Stomach (tissue), 9 donors: ENCODE results near the gene FLNA. TPM values are rescaled to one million over a fixed set of nuclear protein-coding genes. Genes with fewer than 3 reads are reported as not detected.

Experiments
- DNase-seq, 2 donors: peaks; one replicate each; pipeline versions ENCODE4 v3.0.0 to v3.0.0-alpha.2; 2013 to 2019
- H3K27ac ChIP-seq, 5 donors: fragments of 200-600 bp in 4 of 5; sonication (generic) in 4 of 5; one replicate each; pipeline ENCODE4 v1.5.1; 2013 to 2019; ENCODE audit warnings: mild to moderate bottlenecking in 1 of 5, moderate library complexity in 1 of 5
- H3K27me3 ChIP-seq, 3 donors: fragments of 200-600 bp; sonication (generic); one replicate each; pipeline ENCODE4 v1.5.1; 2017 to 2019; ENCODE audit warnings: mixed run types in 1 of 3
- H3K36me3 ChIP-seq, 4 donors: fragments of 200-600 bp; sonication (generic); 1 replicate in 3 of 4; 2 replicates in 1 of 4; pipeline ENCODE4 v1.5.1; 2016 to 2019
- H3K4me1 ChIP-seq, 4 donors: fragments of 200-600 bp; sonication (generic); one replicate each; pipeline ENCODE4 v1.5.1; 2016 to 2019
- H3K4me3 ChIP-seq, 4 donors: fragments of 200-600 bp; sonication (generic) in 3 of 4; one replicate each; pipeline ENCODE4 v1.5.1; 2016 to 2019; ENCODE audit warnings: mild to moderate bottlenecking in 1 of 4
- H3K9me3 ChIP-seq, 4 donors: fragments of 200-600 bp; sonication (generic); one replicate each; pipeline ENCODE4 v1.5.1; 2016 to 2019
- CTCF ChIP-seq, 7 experiments: fragments of 450-650 bp in 4 of 7; fragments of 200-600 bp in 3 of 7; sonication (generic) in 3 of 7; IDR thresholded peaks; one replicate each; pipeline ENCODE4 v1.5.1; 2016 to 2019; ENCODE audit warnings: antibody characterized with exemption in 7 of 7, control low read depth in 2 of 7, mild to moderate bottlenecking in 1 of 7
- EP300 ChIP-seq: sonication (generic); formaldehyde crosslinking; IDR thresholded peaks from one replicate; pipeline ENCODE4 v1.6.1; 2017; ENCODE audit warnings: antibody characterized with exemption
- POLR2A ChIP-seq, 4 donors: fragments of 450-650 bp; IDR thresholded peaks; one replicate each; pipeline ENCODE4 v1.6.1; 2016; ENCODE audit warnings: antibody characterized with exemption in 4 of 4, control low read depth in 2 of 4, mild to moderate bottlenecking in 1 of 4, moderate library complexity in 1 of 4
- POLR2AphosphoS5 ChIP-seq, 3 donors: sonication (generic); formaldehyde crosslinking; IDR thresholded peaks; one replicate each; pipeline ENCODE4 v1.6.1; 2016; ENCODE audit warnings: antibody characterized with exemption in 3 of 3
- WGBS, 5 donors: extraction: QIAGEN DNeasy Blood & Tissue Kit in 3 of 5; methylation state at CpG; one replicate each; pipeline versions ENCODE4 v1.1.5 to v1.1.7; 2013 to 2018; 5-methylcytosine and 5-hydroxymethylcytosine counted together
- intact Hi-C: fragments of 100-400 bp; cut with DNase I; formaldehyde crosslinking; loops from one replicate; pipeline ENCODE4 v1.15.1; 2023; ENCODE audit warnings: low total_unique reads
- polyA plus RNA-seq, 3 donors: library from polyadenylated mRNA; stranded (reverse); fragments of 200-250 nt; gene quantifications; one replicate each; pipeline ENCODE4 v1.2.3, GENCODE V29; 2013
- total RNA-seq, 5 donors: library from RNA; depleted of rRNA; stranded (reverse); fragments of >200 nt; gene quantifications; one replicate each; pipeline versions ENCODE4 v1.1.0 to v1.2.3, GENCODE V29; 2014 to 2016
- donor health status: healthy with polysubstance abuse.
- donor health status: Bipolar disorder and iron deficiency.
- donor health status: healthy.

FLNA gene
- total and polyA plus RNA-seq, 8 donors = 89.2 to 3,511 (median 1,483) TPM

- intact Hi-C loops = no loop called here
- WGBS, 5 donors = 73 to 86% (median 83%) methylated on average over 7 to 10 of the region's 10 CpGs
- Histone ChIP-seq H3K27ac (no peak overlapping the region), H3K4me1 (peaks cover 0 to 11% (median 3%) of the 10 kb centered on the region in 4 donors), H3K27me3 (peaks cover 0 to 13% (median 0%) of the 10 kb centered on the region in 3 donors), H3K9me3 (no peaks in the 10 kb centered on the region), H3K4me3 (no peak overlapping the region), H3K36me3 (no peaks in the 10 kb centered on the region)
- no peak for TF ChIP-seq POLR2A (IDR thresholded peaks at IDR 0.05)
- no peak for TF ChIP-seq EP300
- no peak for TF ChIP-seq POLR2AphosphoS5 (IDR thresholded peaks at IDR 0.05)
- no peak for TF ChIP-seq CTCF (IDR thresholded peaks at IDR 0.05)
- no peak for DNase-seq
These were observed 51.5 kb downstream of the FLNA start for GRCh38 chrX:154322890-154323289.

GRCh38 chrX:154321594-154321993 is 52.8 kb downstream of the FLNA start:
- peak in 1 of 2 donors; percentile 27 for DNase-seq
- Histone ChIP-seq H3K9me3 (no peaks in the 10 kb centered on the region), H3K4me1 (peaks cover 0 to 1% (median 0%) of the 10 kb centered on the region in 4 donors), H3K27me3 (peaks cover 0 to 13% (median 0%) of the 10 kb centered on the region in 3 donors), H3K4me3 (no peak overlapping the region), H3K36me3 (no peaks in the 10 kb centered on the region), H3K27ac (no peak overlapping the region)
- no peak for TF ChIP-seq POLR2A (IDR thresholded peaks at IDR 0.05)
- 47 to 59% (median 57%) methylated on average over 6 to 10 of the region's 10 CpGs for WGBS, 5 donors
- intact Hi-C loops = no loop called here

- no peaks in the 10 kb centered on the region for H3K36me3 ChIP-seq
- no peaks in the 10 kb centered on the region for H3K9me3 ChIP-seq
- 73 to 83% (median 76%) methylated on average over 5 to 7 of the region's 7 CpGs for WGBS, 5 donors
- intact Hi-C loops = no loop called here
- no peak for DNase-seq
- H3K4me3 ChIP-seq = no peak overlapping the region
- no peak overlapping the region for H3K27ac ChIP-seq
- H3K4me1 ChIP-seq = no peaks in the 10 kb centered on the region
- TF ChIP-seq POLR2AphosphoS5 (IDR thresholded peaks at IDR 0.05) = no peak
- no peak for TF ChIP-seq EP300
- TF ChIP-seq CTCF (IDR thresholded peaks at IDR 0.05) = no peak
- TF ChIP-seq POLR2A (IDR thresholded peaks at IDR 0.05) = no peak
- H3K27me3 ChIP-seq = peaks cover 0 to 13% (median 0%) of the 10 kb centered on the region in 3 donors
These were observed 53.3 kb downstream of the FLNA start for GRCh38 chrX:154321152-154321551.

GRCh38 chrX:154320406-154320805 is 54.0 kb downstream of the FLNA start:
- no peak overlapping the region for H3K27ac ChIP-seq
- H3K27me3 ChIP-seq = peaks cover 0 to 13% (median 0%) of the 10 kb centered on the region in 3 donors
- WGBS, 5 donors = 81 to 90% (median 86%) methylated on average over 11 of the region's 11 CpGs

More at GRCh38 chrX:154320406-154320805, 54.0 kb downstream of the FLNA start:
- TF ChIP-seq EP300 (no peak), POLR2A (IDR thresholded peaks at IDR 0.05) (no peak), CTCF (IDR thresholded peaks at IDR 0.05) (no peak), POLR2AphosphoS5 (IDR thresholded peaks at IDR 0.05) (no peak)
- DNase-seq = no peak
- Histone ChIP-seq H3K36me3 (no peaks in the 10 kb centered on the region), H3K4me3 (no peak overlapping the region), H3K9me3 (no peaks in the 10 kb centered on the region), H3K4me1 (no peaks in the 10 kb centered on the region)
- intact Hi-C loops = no loop called here
